Breast epithelium (tissue), 4 donors: ENCODE results near the gene ADPRH. TPM values are rescaled to one million over a fixed set of nuclear protein-coding genes. Genes with fewer than 3 reads are reported as not detected.

ENCODE experiments used
- DNase-seq, 2 donors: peaks; one replicate each; pipeline ENCODE4 v3.0.0-alpha.2; 2019; ENCODE audit warnings: low spot score in 2 of 2
- H3K27ac ChIP-seq, 2 donors: fragments of 200-600 bp; sonication (generic) in 1 of 2; one replicate each; pipeline ENCODE4 v1.5.1; 2016 to 2019; ENCODE audit warnings: mild to moderate bottlenecking in 1 of 2
- H3K27me3 ChIP-seq, 2 donors: fragments of 200-600 bp; sonication (generic) in 1 of 2; one replicate each; pipeline versions ENCODE4 v1.5.1 to v1.6.0; 2017 to 2019; ENCODE audit warnings: control low read depth in 1 of 2, mild to moderate bottlenecking in 1 of 2
- H3K36me3 ChIP-seq: fragments of 200-600 bp; one replicate; pipeline ENCODE4 v1.5.1; 2019
- H3K4me1 ChIP-seq, 2 donors: fragments of 200-600 bp; sonication (generic); one replicate each; pipeline ENCODE4 v1.5.1; 2016 to 2019; ENCODE audit warnings: control low read depth in 1 of 2
- H3K4me3 ChIP-seq, 3 donors: fragments of 200-600 bp; sonication (generic); 1 replicate in 2 of 3; 2 replicates in 1 of 3; pipeline ENCODE4 v1.5.1; 2016 to 2019; ENCODE audit warnings: mild to moderate bottlenecking in 3 of 3, moderate library complexity in 2 of 3
- H3K9me3 ChIP-seq, 2 donors: fragments of 200-600 bp; sonication (generic) in 1 of 2; one replicate each; pipeline ENCODE4 v1.5.1; 2016 to 2019; ENCODE audit warnings: control low read depth in 1 of 2
- CTCF ChIP-seq, 3 donors: fragments of 450-650 bp; IDR thresholded peaks; one replicate each; pipeline ENCODE4 v1.5.1; 2016 to 2017; ENCODE audit warnings: antibody characterized with exemption in 3 of 3, mild to moderate bottlenecking in 3 of 3, moderate library complexity in 3 of 3
- POLR2A ChIP-seq: fragments of 450-650 bp; IDR thresholded peaks from one replicate; pipeline ENCODE4 v1.6.1; 2016; ENCODE audit warnings: antibody characterized with exemption, mild to moderate bottlenecking, moderate library complexity
- POLR2AphosphoS5 ChIP-seq, 3 donors: sonication (generic); formaldehyde crosslinking; IDR thresholded peaks; one replicate each; pipeline ENCODE4 v1.6.1; 2017; ENCODE audit warnings: antibody characterized with exemption in 3 of 3
- intact Hi-C: fragments of 100-400 bp; cut with DNase I; formaldehyde crosslinking; loops from one replicate; pipeline ENCODE4 v1.15.1; 2023; ENCODE audit warnings: low total_unique reads
- total RNA-seq, 3 donors: library from RNA; depleted of rRNA; stranded (reverse); fragments of >200 nt; gene quantifications; one replicate each; pipeline ENCODE4 v1.1.0, GENCODE V29; 2016

The ADPRH gene
- total RNA-seq, 3 donors from 2014 or later = 5.9 to 10.9 (median 9.8) TPM

DNA sequence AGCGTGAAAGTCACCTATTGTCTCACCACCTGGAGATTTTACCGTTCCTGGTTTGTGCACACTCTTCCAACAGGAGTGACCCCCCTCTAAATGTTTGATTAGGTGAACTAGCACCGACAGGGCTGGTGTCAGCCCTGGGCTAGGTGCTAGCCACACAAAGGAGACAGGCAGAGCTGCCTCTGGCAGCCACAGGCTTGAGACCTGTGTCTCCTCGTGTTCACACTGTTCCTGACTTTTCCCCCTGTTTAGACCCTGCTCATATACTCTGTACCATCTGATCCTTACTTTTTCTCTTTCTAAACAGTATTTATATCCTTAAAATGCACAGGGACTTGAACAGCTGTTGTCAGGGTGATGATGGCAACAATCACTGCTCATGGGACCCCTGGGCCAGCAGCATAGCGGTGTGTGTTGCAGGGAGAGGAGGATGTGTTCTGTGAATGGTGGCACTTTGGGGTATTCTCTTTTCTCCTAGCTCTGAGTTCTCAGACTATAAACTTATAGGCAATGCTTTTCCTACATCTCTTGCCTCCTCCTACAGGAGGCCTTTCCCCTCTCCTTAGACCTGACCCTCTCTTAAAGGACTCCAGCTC lies 25.4 kb upstream of the ADPRH start:
- no peak for DNase-seq
- intact Hi-C loops = no loop called here
- TF ChIP-seq POLR2AphosphoS5 (IDR thresholded peaks at IDR 0.05) (no peak), CTCF (IDR thresholded peaks at IDR 0.05) (no peak), POLR2A (no peak)
- no peaks in the 10 kb centered on the region for H3K4me1 ChIP-seq
- H3K9me3 ChIP-seq = no peaks in the 10 kb centered on the region
- no peaks in the 10 kb centered on the region for H3K27me3 ChIP-seq
- no peaks in the 10 kb centered on the region for H3K36me3 ChIP-seq
- no peak overlapping the region for H3K27ac ChIP-seq
- no peak overlapping the region for H3K4me3 ChIP-seq

DNA sequence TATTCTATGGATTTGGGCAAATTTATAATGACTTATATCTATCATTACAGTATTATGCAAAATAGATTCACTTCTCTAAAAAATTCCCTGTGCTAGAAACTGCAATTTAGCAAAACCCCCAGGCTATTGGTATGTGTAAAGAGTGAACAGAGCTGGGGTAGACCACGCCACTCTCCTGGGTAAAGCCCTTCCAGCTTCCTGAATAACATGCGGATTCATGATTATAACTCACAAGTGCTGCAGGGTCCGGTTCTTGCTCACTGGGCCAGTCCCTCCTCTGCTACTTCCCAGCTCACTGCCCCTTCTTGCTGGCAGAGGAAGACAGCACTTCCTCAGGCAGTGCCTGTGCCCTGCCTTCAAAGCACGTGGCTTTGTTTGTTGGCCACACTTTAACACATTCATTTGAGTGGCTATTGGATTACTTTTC lies 24.0 kb upstream of the ADPRH start:
- no peak overlapping the region for H3K27ac ChIP-seq
- no peak for TF ChIP-seq CTCF (IDR thresholded peaks at IDR 0.05)
- no peaks in the 10 kb centered on the region for H3K27me3 ChIP-seq
- H3K4me1 ChIP-seq = no peaks in the 10 kb centered on the region
- intact Hi-C loops = no loop called here
- no peaks in the 10 kb centered on the region for H3K36me3 ChIP-seq
- H3K4me3 ChIP-seq = no peak overlapping the region
- DNase-seq = no peak
- H3K9me3 ChIP-seq = no peaks in the 10 kb centered on the region

DNA sequence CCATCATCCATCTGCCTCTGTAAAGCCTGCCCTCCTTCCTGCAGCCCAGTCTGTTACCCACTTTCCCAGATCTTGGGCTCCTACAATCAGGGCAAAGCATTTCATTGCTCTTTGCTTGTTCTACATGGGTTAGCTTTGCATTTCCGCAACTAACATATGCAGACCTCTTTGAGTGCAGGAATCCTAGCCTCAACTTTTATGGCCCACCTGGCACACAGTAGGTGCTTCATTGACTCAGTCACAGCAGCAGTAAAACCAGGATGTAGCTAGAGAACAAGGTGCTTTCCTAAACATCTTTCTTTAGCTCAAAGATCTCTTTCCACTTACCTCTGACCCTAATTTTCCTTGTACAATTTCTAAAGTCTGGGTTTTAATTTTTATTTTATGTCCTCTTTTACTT lies 23.4 kb upstream of the ADPRH start:
- H3K27ac ChIP-seq = no peak overlapping the region
- H3K4me1 ChIP-seq = no peaks in the 10 kb centered on the region
- H3K9me3 ChIP-seq = no peaks in the 10 kb centered on the region
- no peaks in the 10 kb centered on the region for H3K36me3 ChIP-seq
- no peak overlapping the region for H3K4me3 ChIP-seq
- TF ChIP-seq POLR2A (no peak), CTCF (IDR thresholded peaks at IDR 0.05) (no peak), POLR2AphosphoS5 (IDR thresholded peaks at IDR 0.05) (no peak)
- no peaks in the 10 kb centered on the region for H3K27me3 ChIP-seq
- DNase-seq = no peak
- intact Hi-C loops = no loop called here

DNA sequence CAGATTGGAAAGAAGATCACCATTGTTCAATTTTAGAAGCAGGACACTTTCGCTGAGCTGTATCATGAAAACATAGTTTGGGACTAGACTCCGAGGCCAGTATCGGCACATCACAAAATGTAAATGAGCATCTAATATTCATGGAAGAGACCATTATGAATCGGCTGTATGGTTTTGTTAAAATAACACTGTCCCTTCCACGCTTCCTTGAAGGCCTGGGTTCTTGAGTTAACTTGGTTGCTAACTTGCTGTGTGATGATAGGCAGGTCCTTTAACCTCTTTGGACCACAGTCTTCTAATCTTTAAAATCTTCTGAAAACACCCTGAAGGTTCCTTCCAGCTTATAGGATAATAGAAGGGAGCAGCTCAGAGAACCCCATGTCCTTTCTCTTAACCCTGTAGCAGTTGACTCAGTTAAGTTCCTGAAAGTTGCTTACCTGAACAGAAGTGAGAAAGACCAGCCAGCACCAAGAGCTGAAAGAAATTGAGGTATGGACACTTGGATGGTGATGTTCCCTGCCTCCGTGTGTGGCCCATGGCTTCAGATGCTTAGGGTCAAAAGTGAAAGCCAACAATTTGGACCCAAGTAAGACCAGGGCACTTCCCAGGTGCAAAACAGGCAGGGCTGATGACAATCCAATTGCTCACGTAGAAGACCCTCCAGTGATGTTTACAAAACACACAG lies 22.0 kb upstream of the ADPRH start:
- TF ChIP-seq CTCF (IDR thresholded peaks at IDR 0.05) = no peak
- no peak for TF ChIP-seq POLR2AphosphoS5 (IDR thresholded peaks at IDR 0.05)
- no peak for TF ChIP-seq POLR2A
- Histone ChIP-seq H3K27me3 (no peaks in the 10 kb centered on the region), H3K36me3 (no peaks in the 10 kb centered on the region), H3K27ac (no peak overlapping the region), H3K4me3 (no peak overlapping the region), H3K9me3 (no peaks in the 10 kb centered on the region), H3K4me1 (no peaks in the 10 kb centered on the region)
- intact Hi-C loops = no loop called here
- DNase-seq = no peak

GRCh38 chr3:119557877-119558269 lies 21.4 kb upstream of the ADPRH start:
- Histone ChIP-seq H3K36me3 (no peaks in the 10 kb centered on the region), H3K9me3 (no peaks in the 10 kb centered on the region), H3K27me3 (no peaks in the 10 kb centered on the region), H3K27ac (no peak overlapping the region), H3K4me3 (no peak overlapping the region), H3K4me1 (no peaks in the 10 kb centered on the region)
- no peak for DNase-seq
- TF ChIP-seq CTCF (IDR thresholded peaks at IDR 0.05) (no peak), POLR2AphosphoS5 (IDR thresholded peaks at IDR 0.05) (no peak), POLR2A (no peak)
- intact Hi-C loops = no loop called here
